Measurements from ENCODE around the gene TWNK.

Gene TWNK

DNA sequence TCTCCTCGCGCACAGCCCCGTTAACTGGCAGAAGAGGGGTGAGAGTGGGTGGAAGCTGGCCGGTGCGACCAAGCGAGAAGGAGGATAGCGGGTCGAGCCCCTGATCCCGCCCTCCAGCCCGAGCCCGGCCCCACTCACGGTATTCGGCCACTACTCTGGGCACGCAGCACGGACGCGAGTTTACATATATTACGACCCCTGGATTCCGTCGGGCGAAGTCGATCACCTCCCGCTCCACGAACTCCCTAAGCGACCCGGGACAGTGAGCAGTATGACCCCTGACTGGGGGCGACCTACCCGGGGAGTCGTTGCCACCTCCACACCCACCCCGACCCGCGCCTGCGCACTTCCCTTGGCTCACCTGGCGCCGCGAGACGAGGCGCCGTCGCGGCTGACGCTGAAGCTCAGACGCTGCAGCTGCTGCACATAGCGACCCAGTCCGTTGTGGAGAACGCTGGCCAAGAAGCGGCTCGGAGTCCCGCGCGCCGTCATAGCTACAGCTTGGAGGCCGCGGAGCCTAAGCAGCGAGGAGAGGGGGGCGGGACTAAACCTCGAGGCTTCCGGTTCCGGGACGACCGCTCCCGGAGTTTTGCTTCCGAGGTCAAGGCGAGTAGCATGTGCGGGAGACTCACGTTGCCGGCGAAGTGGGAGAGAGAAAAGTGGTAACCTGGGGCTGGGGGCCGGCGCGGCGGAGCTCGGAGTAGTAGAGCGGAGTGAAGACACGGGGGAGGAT, at the start of gene TWNK, which contains the start of gene MRPL43:
TWNK (plus strand) TSS at position 592 of the 733 bp plus-strand sequence. CDS start 668 bp downstream, outside the sequence.
MRPL43 (minus strand) TSS at position 546 of the 733 bp plus-strand sequence; CDS start at position 492, 54 bp downstream.
- peak; percentile 93 for DNase-seq (ENCODE audit: low spot score)

DNA sequence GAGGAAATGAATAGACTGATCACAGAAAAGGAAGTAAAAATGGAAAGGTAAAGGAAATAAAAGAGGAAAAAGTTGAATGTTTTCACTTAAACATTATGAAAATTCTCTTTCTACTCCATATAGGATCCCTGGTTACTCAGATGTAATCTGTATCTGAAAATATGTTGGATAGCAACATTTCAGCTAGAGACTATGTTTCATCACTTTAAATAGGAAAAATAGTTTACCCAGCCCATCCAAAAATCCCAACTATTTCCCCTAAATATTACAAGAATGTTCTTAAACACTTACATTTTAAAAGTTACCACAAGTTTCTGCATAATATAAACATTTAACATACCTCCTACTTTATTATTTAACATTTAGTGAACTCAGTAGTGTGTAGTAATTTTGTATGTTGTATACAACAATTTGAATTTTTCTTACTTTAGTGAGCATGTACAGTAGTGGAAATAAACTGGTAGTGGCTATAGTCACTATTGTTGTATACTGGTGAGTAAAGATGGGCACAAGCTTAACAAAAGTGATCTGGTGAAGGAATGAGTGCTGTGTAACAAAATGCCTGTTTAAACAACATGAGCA, 47.5 kb upstream of the TWNK start:
- peak; percentile 20 for DNase-seq (ENCODE audit: low spot score)

DNA sequence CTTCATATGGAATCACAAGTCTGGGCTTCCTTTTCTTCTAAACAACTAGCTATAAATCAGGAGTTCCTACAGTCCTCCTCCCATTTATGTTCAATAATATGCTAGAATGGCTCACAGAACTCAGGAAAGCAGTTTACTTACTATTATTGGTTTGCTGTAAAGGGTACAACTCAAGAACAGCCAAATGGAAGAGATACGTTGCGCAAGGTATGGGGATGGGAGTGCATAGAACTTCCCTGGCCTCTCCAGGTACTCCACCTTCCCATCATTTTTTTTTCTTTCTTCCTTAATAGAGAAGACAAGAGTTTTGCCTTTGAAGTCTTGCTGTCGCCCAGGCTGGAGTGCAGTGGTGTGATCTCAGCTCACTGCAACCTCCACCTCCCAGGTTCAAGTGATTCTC, 45.1 kb upstream of the TWNK start:
- DNase-seq (ENCODE audit: low spot score) = no peak

DNA sequence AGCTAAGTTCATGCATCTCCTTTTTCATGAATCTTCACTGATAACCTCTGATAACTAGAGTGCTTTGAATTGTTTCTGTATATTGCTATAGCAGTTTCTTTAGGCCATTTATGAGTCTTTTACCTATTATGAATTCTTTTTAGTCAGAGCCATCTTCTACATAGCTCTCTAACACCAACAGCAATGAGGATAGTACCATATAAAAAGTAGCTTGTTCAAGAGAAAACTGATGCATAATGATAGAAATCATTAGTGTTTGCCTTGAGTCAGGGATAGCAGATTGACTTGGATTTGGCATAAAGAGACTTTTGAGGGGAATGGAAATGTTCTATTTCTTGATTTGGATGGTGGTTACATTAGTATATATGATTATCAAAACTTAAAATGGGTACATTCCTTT, 43.8 kb upstream of the TWNK start:
- DNase-seq (ENCODE audit: low spot score) = no peak

DNA sequence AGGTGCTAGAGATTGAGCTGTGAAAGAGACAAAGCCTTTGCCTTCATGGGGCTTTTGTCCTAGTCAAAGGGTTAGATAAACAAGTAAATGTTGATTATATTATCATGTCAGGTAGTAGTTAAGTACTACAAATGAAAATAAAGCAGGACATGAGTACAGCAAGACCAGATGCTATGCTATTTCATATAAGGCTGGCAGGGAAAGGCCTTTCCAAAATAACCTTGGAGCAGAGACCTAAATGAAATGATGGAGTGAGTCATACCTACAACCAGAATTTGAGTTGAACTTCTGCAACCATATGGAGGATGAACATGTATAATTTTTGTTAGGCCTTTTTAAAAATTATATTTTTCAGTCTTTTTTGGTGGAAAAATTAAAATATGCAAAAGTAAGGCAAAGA, 41.6 kb upstream of the TWNK start:
- DNase-seq (ENCODE audit: low spot score) = no peak

DNA sequence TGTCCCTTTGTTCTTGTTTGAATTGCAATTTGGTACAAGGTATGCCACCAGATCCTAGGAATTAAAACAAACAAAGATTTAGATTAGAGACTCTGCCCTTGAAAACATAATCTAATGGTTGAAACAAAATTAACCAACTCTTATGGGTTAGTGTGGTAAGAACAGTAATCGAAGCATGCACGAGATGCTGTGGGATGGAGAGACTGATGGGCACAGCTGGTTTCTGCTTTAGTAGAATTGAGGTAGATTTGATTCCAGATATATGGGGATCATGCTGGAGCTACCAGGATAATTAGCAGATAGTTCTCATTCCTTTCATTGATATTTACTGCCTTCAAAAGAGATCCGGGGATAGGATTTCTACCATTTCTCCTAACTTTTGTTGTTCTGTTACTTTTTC, 38.4 kb upstream of the TWNK start:
- DNase-seq (ENCODE audit: low spot score) = no peak

DNA sequence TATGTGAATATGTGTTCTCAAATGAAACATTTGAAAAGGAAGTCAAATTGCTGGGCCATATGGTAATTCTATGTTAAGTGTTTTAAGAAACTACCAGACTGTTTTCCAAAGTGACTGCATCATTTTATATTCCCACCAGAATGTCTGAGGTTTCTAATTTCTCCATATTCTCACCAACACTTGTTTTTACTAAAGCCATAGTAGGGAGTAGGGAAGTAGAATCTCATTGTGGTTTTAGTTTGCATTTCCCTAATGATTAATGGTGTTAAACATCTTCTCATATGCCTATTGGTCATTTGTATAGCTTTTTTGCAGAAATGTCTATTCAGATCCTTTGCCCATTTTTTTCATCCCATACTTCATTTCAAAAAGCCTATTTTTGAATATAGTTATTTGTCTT, 27.1 kb upstream of the TWNK start:
- DNase-seq (ENCODE audit: low spot score) = no peak

DNA sequence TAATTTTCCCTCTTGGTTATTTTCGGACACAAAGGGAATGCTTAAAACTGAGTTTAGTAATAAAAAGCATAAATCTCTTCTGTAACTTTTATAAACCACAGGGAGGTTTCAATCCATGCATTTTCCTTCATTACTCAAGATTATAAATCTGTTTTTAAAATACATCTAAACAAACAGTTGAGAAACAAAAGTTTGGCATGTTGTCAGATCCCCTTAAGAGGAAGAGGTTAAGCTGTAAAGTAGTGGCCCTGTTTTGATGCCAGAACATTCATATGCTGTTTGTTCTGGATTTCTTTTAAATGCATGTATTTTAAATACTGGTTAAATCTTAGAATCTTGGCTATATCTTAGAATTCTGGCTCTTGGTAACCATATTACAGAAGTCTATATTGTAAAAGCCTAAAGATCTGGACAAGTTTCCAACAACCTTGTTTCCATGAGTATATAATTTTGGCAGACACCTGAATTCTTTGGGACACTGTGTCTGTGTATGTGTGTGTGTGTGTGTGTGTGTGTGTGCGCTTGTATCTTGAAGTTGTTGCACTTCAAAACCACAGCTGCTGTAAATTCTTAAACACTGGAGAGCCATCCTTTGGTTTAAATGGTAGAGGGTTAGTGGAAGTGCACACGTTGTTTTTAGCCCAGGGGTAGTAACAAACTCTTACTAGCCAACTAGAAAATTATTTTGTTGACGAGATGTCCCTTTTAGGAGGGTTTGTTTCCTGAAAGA, 24.8 kb upstream of the TWNK start:
- no peak for DNase-seq (ENCODE audit: low spot score)

DNA sequence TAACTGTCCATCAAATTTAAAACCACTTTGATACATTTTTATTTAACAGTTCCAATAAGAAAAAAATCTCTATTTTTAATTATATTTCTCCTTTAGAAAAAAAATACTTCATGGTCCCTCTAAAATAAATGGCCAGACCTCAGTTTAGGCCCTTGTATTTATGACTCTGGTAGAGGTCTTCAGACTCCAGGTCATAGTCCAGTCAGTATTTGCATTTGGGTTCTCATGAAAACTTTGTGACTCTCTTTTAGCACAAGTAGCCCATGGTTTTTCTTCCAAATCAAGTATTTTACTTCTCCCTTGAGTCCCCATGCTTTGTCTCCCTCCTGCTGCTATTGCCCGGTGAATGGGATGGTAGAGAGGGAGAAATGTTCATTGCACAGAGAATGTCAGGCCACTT, 23.5 kb upstream of the TWNK start:
- no peak for DNase-seq (ENCODE audit: low spot score)

DNA sequence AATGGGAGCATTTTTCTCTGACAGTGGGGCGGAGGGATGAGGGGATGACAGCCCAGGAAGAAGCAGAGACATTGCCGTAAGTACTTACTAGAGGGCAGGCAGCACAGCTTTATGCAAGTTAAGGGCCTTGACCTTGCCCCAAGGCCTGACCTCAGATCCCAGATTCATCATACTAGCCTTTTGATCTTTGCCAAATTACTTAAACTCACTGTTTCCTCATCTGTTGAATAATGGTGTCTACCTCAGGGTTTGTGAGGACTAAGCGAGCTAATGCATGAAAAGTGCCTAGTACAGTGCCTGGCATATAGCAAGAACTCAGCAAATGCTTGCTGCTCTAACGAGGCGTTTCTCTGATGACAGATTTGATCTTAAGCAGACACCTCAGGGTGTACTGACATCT, 21.5 kb upstream of the TWNK start:
- DNase-seq (ENCODE audit: low spot score) = no peak

DNA sequence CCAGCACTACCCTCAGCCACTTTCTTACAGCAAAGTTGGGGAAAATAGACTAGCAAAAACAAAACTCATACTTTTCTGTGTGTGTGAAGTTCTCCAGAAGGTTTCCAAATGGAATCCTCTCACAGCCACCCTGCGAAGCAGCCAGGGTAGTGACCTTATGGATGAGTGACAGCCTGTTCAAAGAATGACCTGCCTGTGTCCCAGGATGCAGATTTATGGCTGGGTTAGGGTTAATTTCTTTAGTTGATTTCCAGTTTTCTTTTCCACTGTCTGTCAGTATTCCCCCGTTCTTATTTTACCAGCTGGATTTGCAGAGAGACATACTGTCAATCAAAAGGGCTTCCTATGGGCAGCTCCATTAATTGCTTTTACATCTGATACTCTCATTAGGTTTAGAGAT, 20.5 kb upstream of the TWNK start:
- no peak for DNase-seq (ENCODE audit: low spot score)

DNA sequence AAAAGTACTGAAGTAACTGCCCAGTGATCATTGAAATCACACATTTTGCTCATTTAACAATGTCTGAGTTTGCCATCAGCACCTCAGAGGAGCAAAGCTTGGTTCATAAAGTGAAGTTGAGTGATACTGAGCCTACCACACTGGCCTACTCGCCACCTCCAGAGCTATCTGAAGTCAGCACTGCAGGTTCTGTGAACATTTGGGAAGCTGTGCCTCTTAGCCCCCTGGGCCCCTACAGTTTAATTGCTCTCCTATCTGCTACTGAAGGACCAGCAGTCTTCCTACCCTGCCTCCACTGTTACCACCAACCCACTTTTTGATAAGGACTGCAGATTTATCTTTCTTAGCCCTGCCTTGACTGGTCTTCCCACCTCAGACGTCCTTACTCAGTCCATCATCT, 20.0 kb upstream of the TWNK start:
- no peak for DNase-seq (ENCODE audit: low spot score)

DNA sequence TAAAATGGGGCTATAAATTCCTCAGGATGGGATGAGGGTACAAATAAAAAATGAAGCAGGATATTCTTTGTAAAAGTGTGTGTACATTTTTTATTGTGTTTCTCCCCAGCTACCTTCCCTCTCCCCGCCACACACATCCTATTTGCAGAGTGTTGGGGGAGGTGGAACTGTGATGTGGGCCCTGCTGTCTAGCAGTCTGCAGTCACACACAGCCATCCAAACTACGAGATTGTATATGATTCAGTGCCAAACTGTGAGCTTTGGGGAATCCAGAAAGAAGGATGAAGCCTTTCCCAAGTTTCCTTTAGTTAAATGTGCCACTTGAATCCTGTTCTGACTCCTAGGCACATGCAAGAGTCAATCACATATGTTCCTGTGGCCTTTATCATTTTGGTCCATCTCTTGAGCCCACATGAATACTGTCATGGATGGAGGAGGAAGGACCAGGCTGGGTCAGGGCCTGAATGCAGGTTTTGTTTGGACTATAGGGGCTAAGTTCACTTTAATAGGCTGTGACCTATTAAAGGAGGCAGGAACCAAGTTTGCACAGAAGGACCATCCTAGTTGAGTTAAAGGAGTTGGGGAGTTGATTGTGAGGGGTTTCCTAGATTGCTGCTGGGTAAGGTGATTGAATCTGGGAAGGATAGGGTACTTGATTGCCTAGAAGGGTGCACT, 19.1 kb upstream of the TWNK start:
- DNase-seq (ENCODE audit: low spot score) = no peak

DNA sequence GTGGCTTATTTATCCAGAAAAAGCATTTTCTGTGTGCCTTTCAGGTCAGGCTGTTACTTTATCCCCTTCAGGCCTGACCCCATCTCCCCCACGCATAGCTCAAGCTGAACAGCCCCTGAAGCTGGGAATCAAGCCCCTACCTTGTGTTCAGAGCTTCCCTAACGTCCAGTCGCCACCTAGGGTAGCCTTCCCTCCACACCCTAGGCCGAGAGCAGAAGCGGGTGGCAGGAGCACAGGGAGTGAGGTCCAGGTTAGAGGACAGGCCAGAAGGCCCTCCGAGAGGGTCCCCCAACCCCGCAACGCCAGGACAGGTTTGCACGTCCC, 18.5 kb upstream of the TWNK start:
- no peak for DNase-seq (ENCODE audit: low spot score)

DNA sequence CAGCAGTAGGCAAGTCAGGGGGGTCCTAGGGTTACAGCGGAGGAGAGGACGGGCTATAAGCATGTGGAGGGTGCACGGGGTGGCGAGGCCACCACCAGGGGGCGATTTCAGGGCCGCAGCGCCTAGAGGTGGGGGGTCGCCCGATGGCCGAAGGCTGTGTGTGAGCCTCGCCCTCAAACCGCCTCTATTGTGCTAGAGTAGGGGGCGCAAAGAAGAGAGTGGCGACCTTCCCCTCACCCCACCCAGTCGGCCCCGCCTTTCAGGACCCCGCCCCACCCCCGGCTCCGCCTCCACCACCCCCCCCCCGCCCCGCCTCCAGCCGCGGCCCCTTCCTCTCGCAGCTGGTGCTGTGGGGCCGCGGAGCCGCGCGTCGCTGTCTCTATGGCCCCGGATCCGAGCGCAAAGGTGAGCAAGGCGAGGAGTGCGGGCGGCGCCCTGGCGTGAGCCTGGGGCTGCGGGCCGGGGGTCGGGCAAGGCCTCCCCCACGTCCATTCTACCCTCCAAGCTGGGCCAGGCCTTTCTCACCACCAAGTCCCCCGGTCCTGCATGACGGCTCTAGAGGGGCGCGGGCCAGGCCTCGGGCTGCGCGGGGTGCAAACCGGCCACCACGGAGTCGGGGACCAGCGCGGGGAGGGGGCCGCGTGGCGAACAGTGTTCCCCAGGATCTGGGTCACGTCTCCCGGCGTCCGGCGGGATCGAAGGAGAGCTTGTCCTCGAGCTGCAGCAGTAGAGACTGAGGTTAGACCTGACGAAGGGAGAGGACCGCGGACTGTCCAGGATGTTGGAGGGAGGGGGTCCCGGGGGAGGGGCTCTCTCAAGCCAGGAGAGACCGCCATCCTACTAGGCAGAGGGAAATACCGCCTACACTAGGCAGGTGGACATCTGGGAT, 17.9 kb upstream of the TWNK start, which contains the start of gene SEMA4G:
SEMA4G (plus strand) TSS at position 318 of the 889 bp plus-strand sequence. CDS start 3,409 bp downstream, outside the sequence.
- DNase-seq (ENCODE audit: low spot score) = peak; percentile 83

DNA sequence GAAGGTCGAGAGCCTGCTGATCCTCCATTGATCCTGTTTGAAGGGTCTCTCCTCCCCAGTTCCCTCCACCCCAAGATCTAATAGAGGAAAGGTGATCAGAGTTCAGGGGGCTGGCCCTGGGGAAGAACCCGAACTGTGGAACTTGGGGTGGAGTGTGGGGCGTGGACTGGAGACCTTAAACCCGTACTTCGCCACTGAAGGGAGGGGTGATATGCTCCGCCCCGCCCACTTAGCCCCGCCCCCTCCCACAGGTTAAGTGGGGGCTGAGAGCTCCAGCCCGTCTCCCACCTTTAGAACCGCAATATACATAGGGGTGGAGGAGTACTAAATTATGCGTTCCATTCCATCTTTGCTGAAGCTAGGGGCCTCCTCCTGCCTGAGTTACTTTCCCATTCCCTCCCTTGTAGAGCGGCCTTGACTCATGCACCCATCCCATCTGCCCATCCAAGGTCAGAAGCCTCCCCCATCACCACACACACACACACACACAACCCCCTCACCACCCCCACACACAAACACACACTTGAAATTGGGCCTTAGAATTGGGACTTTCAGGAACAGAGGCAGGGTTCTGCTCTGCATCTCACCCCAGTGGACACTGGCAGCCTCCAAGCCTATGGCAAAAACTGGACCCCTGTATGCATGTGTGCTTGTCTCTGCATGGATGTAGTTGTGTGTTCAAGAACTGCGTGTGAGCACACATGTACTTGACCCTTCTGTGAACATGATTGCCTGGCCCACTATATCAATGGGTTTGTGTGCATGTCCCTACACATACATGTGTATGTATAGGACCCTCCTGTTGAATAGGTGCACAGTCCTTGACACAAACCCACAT, 17.0 kb upstream of the TWNK start:
- DNase-seq (ENCODE audit: low spot score) = no peak

DNA sequence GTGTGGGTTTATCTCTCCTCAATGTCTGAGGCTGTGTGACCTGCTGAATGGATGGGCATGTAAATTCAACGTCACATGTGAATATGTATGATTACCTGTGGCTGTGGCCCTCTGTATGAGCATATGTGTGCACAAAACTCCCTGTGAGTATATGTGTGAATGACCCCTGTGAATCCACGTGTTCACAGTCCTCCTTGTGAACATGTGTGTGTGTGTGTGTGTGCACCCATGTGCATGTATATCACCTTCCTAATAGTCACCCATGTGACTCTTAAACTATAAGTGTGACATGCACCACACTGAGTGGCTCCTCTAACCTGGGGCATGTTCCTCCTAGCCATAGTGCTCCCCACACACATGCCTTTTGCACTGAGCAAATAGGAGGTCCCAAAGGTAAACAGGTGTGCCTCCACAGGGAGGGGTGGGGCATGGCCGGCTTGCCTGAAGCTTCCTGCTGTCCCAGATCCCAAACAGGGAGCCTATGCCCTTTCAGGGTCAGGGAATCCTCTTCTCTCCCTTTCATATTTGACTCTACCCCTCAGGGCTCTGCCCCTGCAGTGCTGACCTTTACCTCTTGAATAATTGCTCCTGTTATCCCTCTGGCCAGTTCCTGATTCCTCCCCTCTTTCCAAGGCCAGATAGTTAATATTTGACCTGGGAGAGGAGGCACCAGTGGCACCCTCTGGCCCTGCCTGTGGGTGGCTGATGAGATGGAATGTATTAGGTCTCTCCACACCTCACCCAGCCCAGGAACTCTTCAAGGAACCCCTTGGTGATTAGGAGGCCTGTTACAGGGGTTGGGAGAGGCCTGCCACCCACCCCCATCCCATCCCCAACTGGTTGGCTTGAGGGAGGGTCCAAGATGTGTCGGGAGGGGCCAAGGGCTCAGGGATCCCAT, 16.2 kb upstream of the TWNK start:
- DNase-seq (ENCODE audit: low spot score) = no peak

DNA sequence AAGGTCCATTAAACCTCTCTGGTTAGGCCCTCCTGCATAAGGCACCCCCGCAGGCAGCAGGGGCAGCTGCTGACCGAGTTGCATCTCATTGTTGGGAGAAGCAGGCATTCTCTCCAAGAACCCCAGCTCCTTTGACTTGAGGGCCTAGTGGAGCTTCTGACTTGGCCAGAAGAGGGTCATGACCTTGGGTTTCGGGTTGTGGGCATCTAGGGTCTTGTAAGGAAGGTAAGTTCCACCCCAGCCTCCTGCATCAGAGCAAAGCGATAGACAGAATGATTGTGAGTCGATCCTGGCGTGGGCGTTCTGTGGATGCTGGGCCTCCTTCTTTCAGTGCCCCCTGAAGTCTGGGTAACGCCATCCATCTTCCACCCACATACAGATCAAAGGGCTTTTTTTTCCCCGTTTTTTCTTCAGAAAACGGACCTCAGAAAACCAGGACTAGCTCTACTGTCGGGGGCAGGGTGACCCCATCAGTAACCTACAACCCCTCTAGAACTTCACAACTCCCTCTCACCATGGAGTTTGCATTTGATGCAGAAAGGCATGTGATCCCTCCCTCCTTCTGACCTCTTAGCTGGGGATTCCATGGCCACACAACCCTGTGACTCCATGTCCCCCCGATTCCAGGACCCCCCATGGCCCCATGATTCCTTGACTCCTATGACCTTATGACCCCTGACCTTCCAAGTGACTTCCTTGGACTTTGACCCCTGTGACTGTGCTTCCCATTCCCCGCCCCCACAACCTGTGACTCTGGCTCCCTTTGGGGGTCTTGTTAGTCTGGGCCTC, 15.0 kb upstream of the TWNK start:
- no peak for DNase-seq (ENCODE audit: low spot score)

All from GM03348 (cell line).